Activated naive CD8-positive, alpha-beta T cell treated with anti-CD3 and anti-CD28 coated beads for 36 hours (primary cell): Measurements from ENCODE around the gene FAF1. TPM values are rescaled to one million over a fixed set of nuclear protein-coding genes. Genes with fewer than 3 reads are reported as not detected.
"Not testable (repeated sequence)": the region's sequence is repeated elsewhere in the genome, so short reads cannot be mapped to it uniquely, and the experiment has no call there.

Experiments used
- DNase-seq: peaks from one replicate; pipeline ENCODE4 v3.0.0; 2021
- H3K27ac Mint-ChIP-seq: one replicate; pipeline ENCODE4 v1.8.0; 2022; ENCODE audit warnings: mild to moderate bottlenecking, moderate library complexity, mixed read lengths
- H3K27me3 Mint-ChIP-seq: one replicate; pipeline ENCODE4 v1.8.0; 2022; ENCODE audit warnings: mild to moderate bottlenecking, mixed read lengths
- H3K36me3 Mint-ChIP-seq: one replicate; pipeline ENCODE4 v1.8.0; 2021; ENCODE audit warnings: mild to moderate bottlenecking, mixed read lengths
- H3K4me1 Mint-ChIP-seq: one replicate; pipeline ENCODE4 v1.8.0; 2021; ENCODE audit warnings: mixed read lengths
- H3K4me3 Mint-ChIP-seq: one replicate; pipeline ENCODE4 v1.8.0; 2022; ENCODE audit warnings: mild to moderate bottlenecking, moderate library complexity, mixed read lengths
- H3K9me3 Mint-ChIP-seq: one replicate; pipeline ENCODE4 v1.8.0; 2022; ENCODE audit warnings: mixed read lengths
- total RNA-seq, 2 experiments: library from RNA; stranded (reverse); gene quantifications; one replicate each; pipeline ENCODE4 v1.2.3, GENCODE V29; 2021

Gene FAF1
- 10 to 100 TPM; 83.7 to 88.5 TPM for total RNA-seq

GRCh38 chr1:50959913-50960844 is at the start of gene FAF1:
TSS of gene FAF1 (minus strand) at chr1:50960267. CDS start at chr1:50959811, 456 bp downstream.
- Mint-ChIP-seq H3K9me3 (no peaks in the 10 kb centered on the region), H3K27me3 (no peaks in the 10 kb centered on the region), H3K27ac (peak within 1 kb of the TSS; percentile 85), H3K36me3 (peaks cover 3% of the 10 kb centered on the region), H3K4me3 (peak within 1 kb of the TSS; percentile 93), H3K4me1 (peaks cover 18% of the 10 kb centered on the region)
- peak; percentile 96 for DNase-seq

GRCh38 chr1:51009381-51009780 is 49.3 kb upstream of the FAF1 start:
- Mint-ChIP-seq H3K4me1 (no peaks in the 10 kb centered on the region), H3K27me3 (no peaks in the 10 kb centered on the region), H3K9me3 (peaks cover 9% of the 10 kb centered on the region), H3K27ac (no peak overlapping the region), H3K36me3 (peaks cover 6% of the 10 kb centered on the region), H3K4me3 (no peak overlapping the region)
- no peak for DNase-seq

GRCh38 chr1:51005549-51005948 is 45.5 kb upstream of the FAF1 start:
- H3K4me1 Mint-ChIP-seq, H3K36me3 Mint-ChIP-seq, H3K27ac Mint-ChIP-seq, H3K4me3 Mint-ChIP-seq, DNase-seq, H3K27me3 Mint-ChIP-seq, H3K9me3 Mint-ChIP-seq: not testable (repeated sequence)

GRCh38 chr1:51002516-51002915 is 42.4 kb upstream of the FAF1 start:
- Mint-ChIP-seq H3K27me3 (no peaks in the 10 kb centered on the region), H3K4me1 (no peaks in the 10 kb centered on the region)

GRCh38 chr1:51000651-51001050 is 40.6 kb upstream of the FAF1 start:
- H3K27ac Mint-ChIP-seq, result no peak overlapping the region
- no peaks in the 10 kb centered on the region for H3K4me1 Mint-ChIP-seq
- H3K36me3 Mint-ChIP-seq, result no peaks in the 10 kb centered on the region
- no peaks in the 10 kb centered on the region for H3K27me3 Mint-ChIP-seq
- no peak overlapping the region for H3K4me3 Mint-ChIP-seq
- DNase-seq, result no peak
- no peaks in the 10 kb centered on the region for H3K9me3 Mint-ChIP-seq

More at GRCh38 chr1:51002516-51002915, 42.4 kb upstream of the FAF1 start:
- Mint-ChIP-seq H3K36me3 (peaks cover 2% of the 10 kb centered on the region), H3K9me3 (no peaks in the 10 kb centered on the region), H3K4me3 (no peak overlapping the region), H3K27ac (no peak overlapping the region)
- no peak for DNase-seq

- no peaks in the 10 kb centered on the region for H3K27me3 Mint-ChIP-seq
- no peak overlapping the region for H3K27ac Mint-ChIP-seq
- H3K36me3 Mint-ChIP-seq, result no peaks in the 10 kb centered on the region
- H3K9me3 Mint-ChIP-seq, result no peaks in the 10 kb centered on the region
- DNase-seq, result no peak
- no peaks in the 10 kb centered on the region for H3K4me1 Mint-ChIP-seq
- H3K4me3 Mint-ChIP-seq, result no peak overlapping the region
Measured at GRCh38 chr1:51000160-51000559, 40.1 kb upstream of the FAF1 start.

GRCh38 chr1:50999375-50999774 is 39.3 kb upstream of the FAF1 start:
- not testable (repeated sequence) for H3K9me3 Mint-ChIP-seq, DNase-seq, H3K27me3 Mint-ChIP-seq, H3K27ac Mint-ChIP-seq, H3K4me1 Mint-ChIP-seq, H3K36me3 Mint-ChIP-seq, H3K4me3 Mint-ChIP-seq

GRCh38 chr1:50996083-50996482 is 36.0 kb upstream of the FAF1 start:
- no peaks in the 10 kb centered on the region for H3K9me3 Mint-ChIP-seq
- DNase-seq, result no peak
- no peak overlapping the region for H3K27ac Mint-ChIP-seq
- no peak overlapping the region for H3K4me3 Mint-ChIP-seq
- no peaks in the 10 kb centered on the region for H3K4me1 Mint-ChIP-seq
- H3K27me3 Mint-ChIP-seq, result peaks cover 4% of the 10 kb centered on the region
- H3K36me3 Mint-ChIP-seq, result no peaks in the 10 kb centered on the region

- Mint-ChIP-seq H3K27me3 (peaks cover 4% of the 10 kb centered on the region), H3K4me1 (no peaks in the 10 kb centered on the region), H3K27ac (no peak overlapping the region), H3K4me3 (no peak overlapping the region), H3K36me3 (no peaks in the 10 kb centered on the region), H3K9me3 (no peaks in the 10 kb centered on the region)
- no peak for DNase-seq
Measured at GRCh38 chr1:50995651-50996050, 35.6 kb upstream of the FAF1 start.

- DNase-seq, result no peak
- Mint-ChIP-seq H3K9me3 (no peaks in the 10 kb centered on the region), H3K27me3 (peaks cover 4% of the 10 kb centered on the region), H3K4me1 (no peaks in the 10 kb centered on the region), H3K27ac (no peak overlapping the region), H3K4me3 (no peak overlapping the region), H3K36me3 (no peaks in the 10 kb centered on the region)
Measured at GRCh38 chr1:50994997-50995396, 34.9 kb upstream of the FAF1 start.

GRCh38 chr1:50993645-50994044 is 33.6 kb upstream of the FAF1 start:
- H3K27me3 Mint-ChIP-seq, result peaks cover 4% of the 10 kb centered on the region
- no peaks in the 10 kb centered on the region for H3K4me1 Mint-ChIP-seq
- DNase-seq, result no peak
- H3K27ac Mint-ChIP-seq, result no peak overlapping the region
- no peaks in the 10 kb centered on the region for H3K36me3 Mint-ChIP-seq
- no peak overlapping the region for H3K4me3 Mint-ChIP-seq
- no peaks in the 10 kb centered on the region for H3K9me3 Mint-ChIP-seq

GRCh38 chr1:50992532-50993318 is 32.7 kb upstream of the FAF1 start:
- Mint-ChIP-seq H3K9me3 (no peaks in the 10 kb centered on the region), H3K4me1 (no peaks in the 10 kb centered on the region), H3K27ac (no peak overlapping the region), H3K27me3 (peaks cover 4% of the 10 kb centered on the region), H3K4me3 (no peak overlapping the region), H3K36me3 (no peaks in the 10 kb centered on the region)
- DNase-seq, result no peak

- H3K27me3 Mint-ChIP-seq, result peaks cover 12% of the 10 kb centered on the region
Measured at GRCh38 chr1:50989694-50990093, 29.6 kb upstream of the FAF1 start.

GRCh38 chr1:50986653-50987052 is 26.6 kb upstream of the FAF1 start:
- Mint-ChIP-seq H3K4me3 (no peak overlapping the region), H3K4me1 (no peaks in the 10 kb centered on the region), H3K9me3 (no peaks in the 10 kb centered on the region), H3K36me3 (no peaks in the 10 kb centered on the region), H3K27me3 (peaks cover 20% of the 10 kb centered on the region), H3K27ac (no peak overlapping the region)
- DNase-seq, result no peak

More at GRCh38 chr1:50989694-50990093, 29.6 kb upstream of the FAF1 start:
- Mint-ChIP-seq H3K36me3 (no peaks in the 10 kb centered on the region), H3K4me3 (no peak overlapping the region), H3K4me1 (no peaks in the 10 kb centered on the region), H3K9me3 (no peaks in the 10 kb centered on the region), H3K27ac (no peak overlapping the region)
- no peak for DNase-seq

- Mint-ChIP-seq H3K27me3 (peaks cover 21% of the 10 kb centered on the region), H3K36me3 (no peaks in the 10 kb centered on the region), H3K9me3 (no peaks in the 10 kb centered on the region), H3K4me1 (no peaks in the 10 kb centered on the region), H3K4me3 (no peak overlapping the region), H3K27ac (no peak overlapping the region)
- DNase-seq, result no peak
Measured at GRCh38 chr1:50985094-50985493, 25.0 kb upstream of the FAF1 start.
